Dedifferentiated amniotic fluid mesenchymal stem cell (primary cell): ENCODE results near the gene ZNF446.
"Not testable (repeated sequence)": the region's sequence is repeated elsewhere in the genome, so short reads cannot be mapped to it uniquely, and the experiment has no call there.

ENCODE experiments used
- DNase-seq: peaks from one replicate; pipeline ENCODE4 v3.0.0-alpha.2; 2016; ENCODE audit errors: extremely low spot score

ZNF446 gene

DNA sequence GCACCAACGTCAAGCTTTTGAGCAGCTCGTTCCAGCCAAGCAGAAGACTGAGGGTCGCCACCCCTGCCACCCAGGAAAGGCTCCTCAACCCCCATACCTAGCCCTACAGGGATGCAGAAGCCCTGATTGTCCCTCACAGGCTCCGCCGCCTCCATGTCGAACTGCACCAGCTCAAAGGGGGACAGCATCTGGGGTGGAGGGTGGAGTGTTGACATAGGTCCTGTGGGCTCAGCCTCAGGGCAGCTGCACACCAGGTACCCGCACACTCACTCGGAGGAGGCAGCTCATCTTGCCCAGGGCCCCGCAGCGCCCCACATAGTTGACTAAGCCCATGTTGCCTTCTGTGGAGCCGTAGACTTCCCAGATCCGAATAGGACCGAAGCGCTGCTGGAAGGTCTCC, 24.1 kb downstream of the ZNF446 start:
- no peak for DNase-seq

DNA sequence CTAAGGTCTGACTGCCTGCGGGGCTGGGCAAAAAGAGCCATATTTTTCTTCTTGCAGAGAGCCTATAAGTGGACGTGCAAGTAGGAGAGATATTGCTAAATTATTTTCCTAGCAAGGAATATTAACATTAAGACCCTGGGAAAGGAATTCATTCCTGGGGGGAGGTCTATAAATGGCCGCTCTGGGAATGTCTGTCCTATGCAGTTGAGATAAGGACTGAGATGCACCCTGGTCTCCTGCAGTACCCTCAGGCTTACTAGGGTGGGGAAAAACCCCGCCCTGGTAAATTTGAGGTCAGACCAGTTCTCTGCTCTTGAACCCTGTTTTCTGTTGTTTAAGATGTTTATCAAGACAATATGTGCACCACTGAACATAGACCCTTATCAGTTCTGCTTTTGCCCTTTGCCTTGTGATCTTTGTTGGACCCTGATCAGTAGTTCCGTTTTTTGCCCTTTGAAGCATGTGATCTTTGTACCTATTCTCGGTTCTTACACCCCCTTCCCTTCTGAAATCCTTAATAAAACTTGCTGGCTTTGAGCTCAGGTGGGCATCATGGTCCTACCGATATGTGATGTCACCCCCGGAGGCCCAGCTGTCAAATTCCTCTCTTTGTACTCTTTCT, 31.6 kb downstream of the ZNF446 start:
- DNase-seq, result not testable (repeated sequence)

DNA sequence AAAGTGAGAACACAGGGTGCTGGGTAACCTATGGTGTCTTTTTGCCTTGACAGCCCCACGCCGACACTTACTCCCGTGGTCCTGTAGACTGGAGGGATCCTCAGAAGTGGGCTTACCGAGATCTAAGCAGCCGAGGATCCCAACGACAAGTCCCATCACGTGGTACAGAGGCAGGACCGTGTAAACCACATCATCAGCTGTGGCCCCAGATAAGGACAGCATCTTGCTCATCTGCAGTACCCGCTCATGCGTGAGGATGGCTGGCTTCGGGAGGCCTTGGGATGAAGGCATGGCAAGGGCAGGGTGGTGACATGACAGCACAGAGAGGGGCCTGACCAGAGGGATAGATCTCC, 33.6 kb downstream of the ZNF446 start:
- DNase-seq, result no peak

DNA sequence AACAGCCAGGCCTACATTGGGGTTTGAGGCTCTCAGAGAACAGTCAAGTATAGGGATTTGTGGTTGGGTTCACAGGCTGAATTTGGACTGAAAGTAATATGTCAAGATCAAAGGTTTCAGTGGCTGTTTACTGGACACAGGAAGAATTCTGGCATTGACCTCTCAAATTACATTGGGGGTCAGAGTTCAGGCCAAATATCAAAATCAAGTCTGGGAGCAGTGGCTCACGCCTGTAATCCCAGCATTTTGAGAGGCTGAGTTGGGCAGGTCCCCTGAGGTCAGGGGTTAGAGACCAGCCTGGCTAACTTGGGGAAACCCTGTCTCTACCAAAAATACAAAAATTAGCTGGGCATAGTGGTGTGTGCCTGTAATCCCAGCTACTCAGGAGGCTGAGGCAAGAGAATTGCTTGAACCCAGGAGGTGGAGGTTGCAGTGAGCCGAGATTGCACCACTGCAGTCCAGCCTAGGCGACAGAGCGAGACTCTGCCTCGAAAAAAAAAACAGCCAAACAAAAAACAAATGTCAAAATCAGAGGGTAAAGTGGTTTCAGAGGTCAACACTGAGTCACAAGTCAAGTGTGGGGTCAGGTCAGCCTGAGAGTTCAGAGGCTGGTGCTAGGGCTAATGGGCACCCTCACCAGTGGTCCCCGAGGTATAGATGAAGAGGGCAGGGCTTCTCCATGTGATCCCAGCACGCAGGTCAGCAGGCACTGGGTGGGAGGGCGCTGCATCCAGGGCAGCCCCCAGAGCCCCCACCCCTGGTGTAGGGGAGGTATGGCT, 34.1 kb downstream of the ZNF446 start:
- DNase-seq, result no peak

DNA sequence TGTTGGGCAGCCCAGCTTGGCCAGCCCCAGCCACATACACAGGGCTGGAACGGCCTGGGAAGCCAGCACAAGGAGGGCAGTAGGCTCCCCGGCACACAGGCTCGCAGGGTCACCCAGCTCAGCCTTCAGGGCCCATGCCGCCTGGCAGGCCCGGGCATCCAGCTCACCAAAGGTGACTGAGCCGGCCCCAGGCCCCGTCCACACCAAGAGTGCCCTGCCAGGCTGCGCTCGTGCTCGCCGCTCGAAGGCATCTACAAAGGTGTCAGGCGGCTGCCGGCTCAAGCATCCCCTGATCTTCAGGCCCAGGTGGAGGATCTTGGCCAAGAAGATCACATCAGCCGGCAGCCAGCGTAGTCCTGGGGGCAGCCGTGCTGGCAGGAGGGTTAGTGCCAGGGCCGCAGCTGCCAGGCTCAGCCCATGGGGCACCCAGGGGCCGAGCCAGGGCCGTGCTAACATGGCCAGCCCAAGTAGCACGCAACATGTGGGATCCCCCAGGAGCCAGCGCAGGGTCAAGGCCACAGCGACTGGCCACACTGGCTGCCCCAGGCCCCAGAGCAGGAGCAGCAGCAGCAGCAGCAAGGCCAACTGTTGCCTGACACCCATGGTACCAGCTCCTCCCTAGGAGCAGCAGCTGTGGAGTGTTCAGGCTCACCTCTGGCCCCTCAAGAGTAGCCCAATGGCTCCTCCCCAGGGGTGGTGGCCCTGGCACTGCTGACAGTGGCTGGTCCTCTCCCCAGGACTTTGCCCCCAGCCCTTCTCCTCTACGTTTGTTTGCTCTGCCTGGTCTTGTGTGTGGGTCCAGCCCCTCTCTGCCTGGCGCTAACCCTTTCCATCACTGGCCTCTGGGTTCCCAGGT, 35.4 kb downstream of the ZNF446 start, which contains the start of gene SLC27A5:
Gene SLC27A5, minus strand, starts transcription at position 640 of the 856 bp plus-strand sequence. Its CDS starts 37 bp downstream, at position 603.
- no peak for DNase-seq

DNA sequence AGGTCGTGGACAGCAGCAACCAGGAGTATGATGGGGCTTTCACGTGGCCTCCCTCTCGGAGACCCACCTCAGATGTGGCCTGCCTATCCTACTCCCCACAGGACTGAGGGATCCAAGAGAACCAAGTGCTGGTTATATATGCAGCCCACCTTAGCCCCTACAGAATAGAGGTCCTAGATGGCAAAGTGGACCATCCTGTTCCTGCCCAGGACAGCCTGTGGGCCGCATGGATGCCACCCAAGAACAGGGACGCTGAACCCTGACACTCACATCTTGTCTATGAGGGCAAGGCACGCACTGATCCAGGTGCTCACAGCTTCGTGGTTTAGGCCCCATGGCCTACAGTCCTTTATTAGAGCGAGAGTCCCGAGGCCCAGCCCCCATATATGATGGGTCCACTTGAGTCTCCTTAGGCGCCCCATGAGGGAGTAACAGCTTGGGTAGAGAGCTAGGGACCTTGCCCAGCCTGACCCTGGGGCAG, 37.1 kb downstream of the ZNF446 start:
- DNase-seq, result no peak

DNA sequence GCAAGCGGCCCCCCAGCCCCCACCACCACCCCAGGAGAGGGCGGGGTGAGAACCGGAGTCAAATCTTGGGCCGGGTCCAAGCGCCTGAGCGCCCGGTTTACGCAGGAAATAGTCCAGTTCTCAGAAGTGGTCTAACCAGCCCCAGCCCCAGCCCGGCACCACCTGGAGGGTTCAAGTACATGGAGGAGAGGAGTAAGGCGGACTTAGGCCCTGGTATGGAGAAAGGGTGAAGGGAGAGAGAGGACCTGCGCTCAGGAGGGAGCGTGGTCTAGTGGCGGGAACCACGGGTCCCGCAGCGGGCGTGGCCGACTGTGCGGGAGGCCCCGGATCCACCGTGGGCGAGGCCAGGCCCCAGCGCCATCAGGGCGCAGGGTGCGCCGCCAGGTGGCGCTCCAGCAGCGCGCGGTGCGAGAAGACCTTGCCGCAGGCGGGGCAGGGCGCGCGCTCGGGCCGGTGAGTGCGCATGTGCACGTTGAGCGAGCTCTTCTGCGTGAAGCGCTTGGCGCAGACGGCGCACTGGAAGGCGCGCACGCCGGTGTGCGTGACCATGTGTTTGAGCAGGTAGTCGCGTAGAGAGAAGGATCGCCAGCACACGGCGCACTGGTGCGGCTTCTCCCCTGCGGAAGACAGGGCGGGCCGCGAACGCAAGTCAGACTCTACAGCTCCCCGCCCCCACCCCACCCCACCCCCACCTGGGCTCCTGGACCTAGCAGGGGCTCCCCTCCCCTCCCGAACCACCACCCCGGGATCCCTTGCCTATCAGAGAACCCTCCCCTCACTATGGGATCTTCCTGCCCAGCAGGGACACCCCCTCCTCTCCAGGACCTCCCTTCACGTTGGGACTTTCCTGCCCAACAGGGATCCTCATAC, 37.8 kb downstream of the ZNF446 start:
- peak; percentile 36 for DNase-seq

DNA sequence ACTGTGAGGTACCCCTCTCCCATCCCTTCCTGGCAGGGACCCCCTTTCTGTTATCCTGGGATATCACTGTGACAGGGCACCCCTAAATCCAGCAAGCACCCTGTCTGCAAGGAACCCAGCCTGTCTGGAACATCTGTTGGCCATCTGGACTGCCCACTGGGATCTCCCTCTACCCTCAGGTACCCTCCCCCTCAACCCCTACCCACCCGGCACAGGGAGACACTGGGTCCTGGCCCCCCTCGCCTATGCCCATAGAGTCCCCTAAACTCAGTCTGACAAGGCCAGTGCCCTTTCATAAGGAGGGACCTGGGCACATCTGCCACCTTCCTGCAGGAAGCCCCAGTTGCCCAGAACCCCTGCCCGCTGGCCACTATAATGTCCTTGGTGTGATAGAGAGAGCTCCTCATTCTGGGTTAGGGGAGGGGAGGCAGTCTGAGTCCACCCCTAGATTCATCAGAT, 38.4 kb downstream of the ZNF446 start:
- DNase-seq, result no peak

DNA sequence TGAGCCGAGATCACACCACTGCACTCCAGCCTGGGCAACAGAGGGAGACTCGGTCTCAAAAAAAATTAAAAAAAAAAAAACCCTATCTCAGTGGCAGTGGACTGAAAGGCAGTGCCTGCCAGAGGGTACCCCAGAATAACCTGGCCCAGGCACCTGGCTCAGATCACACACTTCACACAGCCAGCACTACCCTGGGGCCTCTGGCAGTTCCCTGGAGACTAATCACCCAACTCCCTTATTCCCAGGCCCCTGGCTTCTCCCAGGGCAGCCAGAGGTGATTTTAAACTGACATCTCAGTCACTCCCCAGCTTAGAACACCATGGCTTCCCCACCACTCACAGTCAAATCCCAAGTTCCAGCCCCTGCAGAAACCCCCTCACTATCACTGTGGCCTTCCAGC, 39.1 kb downstream of the ZNF446 start:
- no peak for DNase-seq

DNA sequence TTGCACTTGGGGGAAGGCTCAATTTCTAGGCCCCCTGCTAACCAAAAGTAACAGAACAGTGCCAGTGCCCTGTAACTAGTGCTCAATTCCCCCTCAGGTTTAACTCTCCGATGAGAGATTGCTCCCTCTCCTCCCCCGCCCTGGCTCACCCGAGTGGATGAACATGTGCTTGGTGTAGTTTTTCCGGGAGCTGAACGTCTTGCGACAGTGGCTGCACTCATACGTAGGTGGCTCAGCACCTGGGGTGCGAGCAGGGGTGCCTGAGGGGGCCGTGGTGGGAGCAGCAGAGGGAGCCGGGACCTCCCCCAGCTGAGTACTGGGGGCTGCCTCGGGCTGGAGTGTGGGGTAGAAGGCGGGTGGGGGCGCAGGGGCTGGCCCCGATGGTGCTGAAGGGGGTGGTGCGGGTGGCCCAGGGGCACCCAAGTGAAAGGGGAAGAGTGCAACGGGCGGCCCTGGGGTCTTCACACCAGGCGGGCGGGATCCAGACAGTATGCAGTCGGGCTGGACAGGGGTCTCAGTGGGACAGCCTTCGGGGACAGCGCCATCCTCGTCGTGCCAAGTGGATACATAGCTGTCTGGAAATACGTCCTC, 40.2 kb downstream of the ZNF446 start:
- DNase-seq, result peak; percentile 4

DNA sequence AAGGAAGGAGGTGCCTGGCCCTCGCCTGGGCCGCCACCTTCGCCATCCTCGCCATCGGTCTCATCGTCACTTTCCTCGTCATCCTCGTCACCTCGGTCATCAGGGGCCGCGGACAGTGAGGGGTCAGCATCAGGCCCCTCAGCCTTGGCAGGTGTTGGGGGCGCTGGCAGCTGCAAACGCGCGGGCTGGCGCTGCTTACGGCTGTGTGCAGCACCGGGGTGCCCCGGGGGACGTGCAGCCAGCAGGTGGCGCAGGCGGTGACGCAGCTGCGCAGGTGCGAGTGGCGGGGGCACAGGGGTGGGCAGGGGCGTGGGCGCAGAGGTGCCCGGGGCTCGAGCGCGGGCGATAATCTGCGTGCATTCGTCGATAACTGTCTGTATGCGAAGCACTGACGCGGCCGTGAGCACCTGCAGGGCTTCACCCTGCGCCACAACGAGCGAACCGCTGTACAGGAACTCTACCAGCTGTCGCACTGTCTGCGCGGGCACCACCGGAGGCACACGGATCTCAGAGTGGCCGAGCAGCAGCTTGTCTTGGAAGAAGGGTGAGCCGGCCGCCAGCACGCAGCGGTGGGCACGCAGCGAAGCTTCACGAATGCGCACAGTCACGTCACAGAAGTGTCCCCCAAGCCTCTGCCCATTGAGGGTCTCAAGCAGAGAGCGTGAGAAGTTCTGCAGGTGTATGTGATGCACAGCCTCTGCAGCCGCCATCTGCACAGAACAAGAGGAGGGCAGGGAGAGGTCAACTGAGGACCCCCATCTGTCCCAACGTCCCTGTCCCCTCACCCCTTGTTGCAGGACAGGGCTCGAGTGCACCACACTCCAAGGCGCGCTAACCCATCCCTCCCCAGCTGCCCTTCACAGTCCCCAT, 41.0 kb downstream of the ZNF446 start:
- no peak for DNase-seq

DNA sequence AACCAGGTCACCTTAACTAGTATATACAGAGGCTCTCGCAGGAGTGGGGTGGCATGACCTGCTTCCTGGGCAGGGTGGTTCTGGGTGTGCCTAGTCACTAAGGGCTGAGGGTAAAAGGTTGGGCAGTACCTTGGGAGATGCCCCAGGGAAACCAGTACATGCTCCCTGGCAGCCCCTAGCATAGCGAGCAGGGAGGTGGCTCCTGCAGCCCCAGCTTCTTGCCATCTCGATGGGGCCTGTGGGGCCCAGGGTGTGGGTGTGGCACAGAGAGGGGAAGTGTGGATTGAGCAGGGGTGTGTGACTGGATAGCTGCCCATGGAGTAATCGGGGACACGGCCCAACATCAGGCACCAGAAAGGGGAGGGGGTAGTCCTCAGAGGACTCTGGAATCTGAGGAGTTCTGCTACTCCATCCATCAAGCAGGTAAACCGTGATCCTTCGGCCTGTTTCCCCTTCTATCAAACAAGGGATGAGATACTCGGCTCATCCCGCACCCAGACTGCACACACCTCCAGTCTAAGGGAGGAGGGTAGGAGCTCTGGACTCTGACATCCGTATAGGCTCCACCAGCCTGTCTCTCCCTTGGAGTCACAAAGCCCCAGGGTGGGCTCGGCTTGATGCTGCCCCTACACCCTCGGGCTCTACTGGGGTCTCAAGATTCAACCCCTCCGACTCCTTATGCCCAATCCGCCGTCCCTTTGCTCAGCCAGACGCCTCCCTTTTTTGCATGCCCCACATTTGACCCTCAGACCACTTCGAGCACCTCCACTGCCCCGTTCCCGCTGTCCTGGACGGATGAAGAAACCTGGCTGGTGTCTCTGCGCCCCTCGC, 42.3 kb downstream of the ZNF446 start:
- no peak for DNase-seq

DNA sequence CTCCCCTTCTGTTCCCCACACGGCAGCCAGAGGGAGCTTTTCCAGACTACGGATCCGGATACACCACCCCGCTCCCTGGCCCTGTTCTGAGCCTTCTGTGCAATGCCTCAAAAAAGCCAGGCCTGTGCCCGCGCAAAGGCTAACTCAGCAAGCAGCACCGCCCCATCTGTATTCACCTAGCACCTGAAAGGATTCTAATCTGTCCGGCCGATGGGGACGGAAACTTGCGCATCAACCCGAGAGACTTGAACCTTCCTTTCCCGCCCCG, 42.9 kb downstream of the ZNF446 start:
- DNase-seq, result peak; percentile 74

DNA sequence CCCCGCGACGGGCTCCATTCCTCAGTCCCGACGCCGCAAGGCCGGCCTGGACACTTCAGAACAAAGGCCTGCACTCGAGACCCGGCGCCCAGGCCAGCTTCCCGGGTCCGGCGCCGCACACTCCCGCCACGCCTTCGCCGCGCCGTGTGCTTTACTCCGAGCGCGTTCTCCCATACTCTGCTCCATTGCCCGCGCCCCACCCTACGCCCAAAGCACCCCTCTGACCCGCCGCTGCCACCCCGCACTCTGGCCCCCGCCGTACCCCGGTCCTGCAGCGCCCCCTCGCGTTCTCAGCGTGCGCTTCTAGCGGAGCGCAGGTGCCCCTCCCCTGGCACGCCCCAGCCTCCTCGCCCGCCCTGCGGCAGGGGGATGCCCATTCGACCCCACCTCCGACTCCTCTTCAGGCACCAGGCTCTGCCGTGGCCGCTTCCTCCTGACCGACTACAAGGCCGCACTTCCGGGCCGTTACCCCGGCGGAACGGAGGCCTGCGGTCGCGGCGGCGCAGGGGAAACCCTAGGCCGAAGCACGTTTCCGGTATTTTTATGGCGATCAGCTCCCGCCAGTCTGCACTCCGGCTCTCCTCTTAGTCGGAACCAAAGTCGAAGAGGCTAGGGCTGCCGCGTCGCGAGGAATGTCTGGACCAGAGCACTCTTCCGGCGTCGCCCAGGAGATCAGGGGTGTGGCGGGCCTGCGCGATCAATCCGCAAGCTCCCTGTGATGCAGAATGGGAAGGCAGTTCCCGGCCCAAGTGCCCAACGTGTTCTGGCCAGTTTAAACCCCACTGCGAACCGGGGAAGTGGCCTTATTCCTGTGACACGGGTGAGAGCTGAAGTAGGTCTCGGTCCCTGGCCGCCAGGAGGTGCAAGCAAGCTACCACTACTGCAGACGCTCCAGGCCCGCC, 43.5 kb downstream of the ZNF446 start, which contains the start of gene ZBTB45:
Gene ZBTB45, minus strand, starts transcription at position 456 of the 902 bp plus-strand sequence. CDS start 2,137 bp downstream, outside the sequence.
- peak; percentile 96 for DNase-seq

DNA sequence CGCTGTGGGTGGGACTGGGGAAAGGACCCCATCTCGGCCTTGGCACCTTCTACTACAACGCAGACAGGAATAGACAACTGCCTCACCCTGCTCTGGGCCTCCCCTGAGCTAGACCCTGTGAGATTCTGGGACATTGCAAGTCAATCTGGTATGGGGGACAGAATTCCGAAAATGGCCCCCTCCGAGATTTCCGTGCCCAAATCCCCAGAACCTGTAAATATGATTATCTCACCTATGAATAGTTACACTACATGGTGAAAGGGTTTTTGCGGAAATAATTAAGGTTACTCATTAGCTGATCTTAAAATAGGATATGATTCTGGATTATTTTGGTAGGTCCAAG, 44.1 kb downstream of the ZNF446 start:
- no peak for DNase-seq

DNA sequence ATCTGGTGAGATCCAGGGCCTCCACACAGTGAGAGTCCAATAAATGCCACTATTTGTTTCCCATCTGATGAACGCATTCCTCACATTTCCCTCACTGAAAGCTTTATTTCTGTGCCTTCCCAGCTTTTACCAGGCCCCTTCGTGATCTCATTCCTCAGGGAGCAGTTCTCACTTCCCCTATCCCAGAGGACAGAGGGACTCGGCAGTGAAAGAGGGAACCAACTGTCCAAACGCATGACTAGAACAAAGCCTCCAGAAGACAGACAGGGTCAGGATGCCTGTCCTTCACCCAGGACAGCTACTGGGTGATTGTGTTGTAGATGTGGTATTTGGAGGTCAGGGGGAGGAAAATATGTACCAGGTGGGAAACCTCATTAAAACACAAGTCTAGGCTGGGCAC, 45.5 kb downstream of the ZNF446 start:
- no peak for DNase-seq

DNA sequence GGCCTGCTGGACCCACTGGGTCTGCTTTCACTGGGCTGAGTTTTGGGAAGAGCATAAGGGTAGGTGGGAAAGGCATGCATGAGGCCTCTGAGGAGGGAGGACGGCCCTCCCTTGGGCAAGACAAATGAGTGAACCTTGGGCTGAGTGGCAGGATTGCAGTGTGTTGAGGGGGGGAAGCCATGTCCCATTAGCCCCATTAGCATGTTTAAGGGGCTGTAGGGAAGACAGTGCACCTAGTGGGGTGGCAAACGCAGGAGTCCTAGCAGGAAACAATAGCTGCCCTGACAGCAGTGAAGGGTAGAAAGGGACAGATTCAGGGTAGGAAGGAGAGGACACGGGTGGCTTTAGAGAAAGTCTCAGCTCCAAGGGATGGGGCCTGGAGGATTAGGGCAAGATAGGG, 46.6 kb downstream of the ZNF446 start:
- DNase-seq, result no peak

DNA sequence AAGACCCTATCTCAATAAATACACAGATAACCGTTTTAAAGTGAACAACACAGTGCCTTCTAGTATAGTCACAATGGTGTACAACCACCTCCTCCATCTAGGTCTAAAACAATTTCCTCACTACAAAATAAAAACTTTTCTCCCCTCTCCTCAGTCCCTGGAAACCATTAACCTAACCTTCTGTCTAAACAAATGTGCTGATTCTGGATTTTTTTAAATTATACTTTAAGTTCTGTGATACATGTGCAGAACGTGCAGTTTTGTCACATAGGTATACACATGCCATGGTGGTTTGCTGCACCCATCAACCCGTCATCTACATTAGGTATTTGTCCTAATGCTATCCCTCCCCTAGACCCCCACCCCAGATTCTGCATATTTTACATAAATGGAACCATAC, 53.3 kb downstream of the ZNF446 start:
- DNase-seq, result no peak
